HepG2 (cell line): ENCODE measurements around the gene CFAP92. TPM values are rescaled to one million over a fixed set of nuclear protein-coding genes. Genes with fewer than 3 reads are reported as not detected.

Experiments
- ATAC-seq: fragments of 200-7000 bp; cut with Tn5 transposase; 3 replicates; pipeline ENCODE4 v1.9.1; 2020; ENCODE audit warnings: mild to moderate bottlenecking, moderate library complexity
- BruUV-seq: library from RNA; stranded (reverse); fragments of 400-500 nt; replicated peaks from 2 replicates; lab custom pipeline; 2021; lab: Mats Ljungman, UMichigan
- CTCF ChIA-PET: fragments of 300-600 bp; formaldehyde crosslinking; extraction: SDS; loops from one replicate; lab custom pipeline; 2021; ENCODE audit warnings: low total read pairs, inconsistent platforms, low intra/inter-chr PET ratio; lab: Yijun Ruan, JAX
- POLR2A ChIA-PET: fragments of 350-600 bp; sonication (Branson Sonifier 250); formaldehyde crosslinking; loops from one replicate; lab custom pipeline; 2020; ENCODE audit warnings: antibody characterized with exemption, inconsistent platforms; lab: Yijun Ruan, JAX
- DNase-seq: peaks from one replicate; pipeline ENCODE4 v3.0.0-alpha.2; 2015; ENCODE audit warnings: low spot score
- FAIRE-seq: peaks from 3 replicates; lab custom pipeline; 2011; peaks lifted over from hg19 to GRCh38; lab: Jason Lieb, UNC
- H2AFZ ChIP-seq: one replicate; pipeline ENCODE4 v1.6.1; 2011; ENCODE audit warnings: low read length, inconsistent platforms
- H3K27ac ChIP-seq: fragments of 300-600 bp; 3 replicates; pipeline ENCODE4 v1.8.0; 2011; ENCODE audit warnings: mixed run types, mild to moderate bottlenecking, mixed read lengths, low read length, inconsistent platforms; ENCODE audit not compliant: insufficient read depth; ENCODE audit errors: extremely low read length
- H3K27me3 ChIP-seq, 2 experiments: fragments of 200-600 bp in 1 of 2; 2 replicates in 1 of 2; 3 replicates in 1 of 2; pipeline versions ENCODE4 v1.6.0 to v1.8.0; 2011; ENCODE audit warnings: low read length in 2 of 2, mild to moderate bottlenecking in 2 of 2, moderate library complexity in 2 of 2, inconsistent platforms in 1 of 2; ENCODE audit not compliant: insufficient read depth in 2 of 2, control insufficient read depth in 1 of 2
- H3K36me3 ChIP-seq, 2 experiments: fragments of 200-600 bp in 1 of 2; replicated peaks in 1 of 2; 2 replicates in 1 of 2; 3 replicates in 1 of 2; pipeline versions ENCODE4 v1.5.1 to v1.8.0; 2011; ENCODE audit warnings: low read length in 2 of 2, inconsistent platforms in 1 of 2; ENCODE audit not compliant: insufficient read depth in 2 of 2, control insufficient read depth in 1 of 2
- H3K4me1 ChIP-seq: 2 replicates; pipeline ENCODE4 v1.5.1; 2012; ENCODE audit warnings: low read length, inconsistent platforms; ENCODE audit not compliant: insufficient read depth
- H3K4me2 ChIP-seq: 2 replicates; pipeline ENCODE4 v1.6.0; 2011; ENCODE audit warnings: low read depth, low read length, inconsistent platforms
- H3K4me3 ChIP-seq, 3 experiments: fragments of 200-600 bp in 1 of 3; sonication (generic), shearing (Covaris generic) in 1 of 3; replicated peaks in 1 of 3; 2 replicates each; pipeline ENCODE4 v1.5.1; 2011 to 2016; ENCODE audit warnings: low read length in 3 of 3, inconsistent platforms in 2 of 3, low read depth in 2 of 3, mild to moderate bottlenecking in 2 of 3, control low read depth in 1 of 3, mixed read lengths in 1 of 3; ENCODE audit not compliant: insufficient read depth in 1 of 3
- H3K79me2 ChIP-seq: one replicate; pipeline ENCODE4 v1.6.1; 2011; ENCODE audit warnings: low read length, inconsistent platforms; ENCODE audit not compliant: insufficient read depth
- H3K9ac ChIP-seq: 2 replicates; pipeline ENCODE4 v1.6.0; 2011; ENCODE audit warnings: mild to moderate bottlenecking, low read depth, low read length, inconsistent platforms; ENCODE audit not compliant: insufficient read depth
- H3K9me3 ChIP-seq: 2 replicates; pipeline ENCODE4 v1.5.1; 2012; ENCODE audit warnings: mild to moderate bottlenecking, low read length
- H4K20me1 ChIP-seq: 2 replicates; pipeline ENCODE4 v1.6.0; 2011; ENCODE audit warnings: inconsistent platforms, mild to moderate bottlenecking, low read length, moderate library complexity; ENCODE audit not compliant: insufficient read depth
- HIVEP1 ChIP-seq: sonication (generic); formaldehyde crosslinking; IDR thresholded peaks from 2 replicates; pipeline ENCODE4 v1.4.0; 2020; ENCODE audit warnings: mild to moderate bottlenecking, missing genetic modification reagents
- HMGA1 ChIP-seq: sonication (generic); formaldehyde crosslinking; conservative IDR thresholded peaks from 2 replicates; pipeline ENCODE4 v1.4.0; 2020; ENCODE audit warnings: missing genetic modification reagents
- HNRNPL ChIP-seq: fragments of 200-400 bp; formaldehyde crosslinking; IDR thresholded peaks from 2 replicates; pipeline ENCODE4 v1.6.1; 2017; ENCODE audit warnings: mild to moderate bottlenecking, low read depth, low read length
- ISX ChIP-seq: sonication (generic); formaldehyde crosslinking; conservative IDR thresholded peaks from 2 replicates; pipeline ENCODE4 v1.5.0; 2020; ENCODE audit warnings: missing genetic modification reagents
- KAT8 ChIP-seq: IDR thresholded peaks from 2 replicates; pipeline ENCODE4 v1.6.1; 2016; ENCODE audit warnings: missing genetic modification reagents, missing compliant biosample characterization
- PTBP1 ChIP-seq: fragments of 200-400 bp; formaldehyde crosslinking; IDR thresholded peaks from 2 replicates; pipeline ENCODE4 v1.6.1; 2018; ENCODE audit warnings: low read length, low read depth; ENCODE audit not compliant: poor library complexity, severe bottlenecking
- SAFB2 ChIP-seq: sonication (generic); formaldehyde crosslinking; IDR thresholded peaks from 2 replicates; pipeline ENCODE4 v1.5.1; 2020; ENCODE audit warnings: missing genetic modification reagents, low read depth, mild to moderate bottlenecking, borderline replicate concordance
- SMAD3 ChIP-seq: sonication (generic); formaldehyde crosslinking; IDR thresholded peaks from 2 replicates; pipeline ENCODE4 v1.4.0; 2020; ENCODE audit warnings: missing genetic modification reagents
- SMARCE1 ChIP-seq: fragments of 450-650 bp; IDR thresholded peaks from 2 replicates; pipeline ENCODE4 v1.6.1; 2017; ENCODE audit warnings: borderline replicate concordance
- SOX6 ChIP-seq, 2 experiments: fragments of 450-650 bp in 1 of 2; sonication (generic) in 1 of 2; formaldehyde crosslinking in 1 of 2; IDR thresholded peaks; 2 replicates each; pipeline versions ENCODE4 v1.4.0 to v1.6.1; 2017 to 2020; ENCODE audit warnings: antibody characterized with exemption in 1 of 2, mild to moderate bottlenecking in 1 of 2, missing genetic modification reagents in 1 of 2
- ZFYVE20 ChIP-seq: sonication (generic); formaldehyde crosslinking; IDR thresholded peaks from 2 replicates; pipeline ENCODE4 v1.8.0; 2023; ENCODE audit warnings: low read depth, mild to moderate bottlenecking, moderate library complexity, missing genetic modification reagents, borderline replicate concordance
- ZNF232 ChIP-seq: sonication (generic); formaldehyde crosslinking; IDR thresholded peaks from 2 replicates; pipeline ENCODE4 v1.4.0; 2020; ENCODE audit warnings: missing genetic modification reagents, borderline replicate concordance
- ZNF556 ChIP-seq: sonication (generic); formaldehyde crosslinking; IDR thresholded peaks from 2 replicates; pipeline ENCODE4 v1.4.0; 2020; ENCODE audit warnings: mild to moderate bottlenecking, missing genetic modification reagents, borderline replicate concordance
- ZSCAN25 ChIP-seq: sonication (generic); formaldehyde crosslinking; IDR thresholded peaks from 2 replicates; pipeline ENCODE4 v1.8.0; 2022; ENCODE audit warnings: mild to moderate bottlenecking, missing genetic modification reagents
- WGBS: methylation state at CpG from one replicate; pipeline ENCODE4 v1.1.6; 2017; ENCODE audit warnings: low lambda C conversion rate; 5-methylcytosine and 5-hydroxymethylcytosine counted together
- in situ Hi-C: cut with HindIII; loops from 2 replicates; pipeline ENCODE4 v1.10.0; 2017; ENCODE audit warnings: low pct_unique_long_range_greater_than_20kb; ENCODE audit not compliant: extremely low pct_ligation_motif_present
- intact Hi-C: fragments of 100-400 bp; cut with micrococcal nuclease; formaldehyde crosslinking; loops from one replicate; pipeline ENCODE4 v1.10.0; 2022; ENCODE audit not compliant: unreplicated experiment
- polyA plus RNA-seq, 8 experiments: library from polyadenylated mRNA; depleted of rRNA in 3 of 8; stranded (reverse) in 7 of 8; unstranded in 1 of 8; fragments of >200 nt; fragmentation: Illumina TruSeq in 4 of 8; extraction: Trizol in 4 of 8; gene quantifications; 2 replicates each; pipeline versions ENCODE4 v1.2.1 to v1.2.3, GENCODE V29; 2011 to 2016; ENCODE audit warnings: low read depth in 4 of 8, missing spikeins in 1 of 8, mixed read lengths in 1 of 8; ENCODE audit not compliant: insufficient read depth in 1 of 8
- total RNA-seq, 5 experiments: library from RNA; depleted of rRNA; stranded (reverse); fragments of >200 nt; fragmentation: Illumina TruSeq; extraction: Trizol; gene quantifications; 2 replicates each; pipeline ENCODE4 v1.2.3, GENCODE V29; 2016; ENCODE audit warnings: low read depth in 1 of 5

Gene CFAP92
- total and polyA plus RNA-seq, 2 of the 13 experiments (the other 11 are each of a cell fraction or from before 2014, with no cell fraction given): 0.18 to 0.46 TPM

- FAIRE-seq (no peak), ATAC-seq (no peak), DNase-seq (no peak)
- intact Hi-C loops (no loop called here), in situ Hi-C loops (no loop called here)
- Histone ChIP-seq H3K9me3 (no peaks in the 10 kb centered on the region), H3K27me3 (no peaks in the 10 kb centered on the region; a peak in 1 of 5 replicates), H2AFZ (no peak overlapping the region), H3K36me3 (peaks cover 6 to 29% of the 10 kb centered on the region in 2 experiments), H3K4me2 (no peak overlapping the region), H3K4me3 (no peak overlapping the region), H3K4me1 (peaks cover 29% of the 10 kb centered on the region), H3K9ac (no peak overlapping the region), H4K20me1 (no peaks in the 10 kb centered on the region), H3K27ac (no peak overlapping the region), H3K79me2 (peaks cover 48% of the 10 kb centered on the region)
- no TSS peak for BruUV-seq
- TF ChIP-seq ZNF232: no peak
- TF ChIP-seq ZNF556 (CRISPR knock-in tag): no peak
- TF ChIP-seq SAFB2 (CRISPR knock-in tag): no peak
- TF ChIP-seq SOX6 (IDR thresholded peaks at IDR 0.05): no peak
- no peak for TF ChIP-seq SOX6 (CRISPR knock-in tag; IDR thresholded peaks at IDR 0.05)
- no peak for TF ChIP-seq ISX
- TF ChIP-seq KAT8: no peak
- no peak for TF ChIP-seq HNRNPL
- no peak for TF ChIP-seq ZSCAN25 (CRISPR knock-in tag)
- no peak for TF ChIP-seq SMARCE1
- no peak for TF ChIP-seq HMGA1 (CRISPR knock-in tag)
- no peak for TF ChIP-seq PTBP1
- TF ChIP-seq HIVEP1 (CRISPR knock-in tag): no peak
- no peak for TF ChIP-seq ZFYVE20 (CRISPR knock-in tag)
- TF ChIP-seq SMAD3 (CRISPR knock-in tag): no peak
- WGBS: 100% methylated on average over 1 of the region's 1 CpG
- ChIA-PET POLR2A (interaction anchor here (0.6 kb wide), 1 partner anchor 255 kb away, joined by 3 read pairs; no protein-coding TSS in a partner anchor), CTCF (no interaction called here)
Measured at GRCh38 chr3:128882719-128883118, 111.2 kb downstream of the CFAP92 start.
